Posterior vena cava (tissue), 2 donors: ENCODE results near the gene F8. TPM values are rescaled to one million over a fixed set of nuclear protein-coding genes. Genes with fewer than 3 reads are reported as not detected.

Experiments
- DNase-seq: peaks from one replicate; pipeline ENCODE4 v3.0.0-alpha.2; 2020; ENCODE audit warnings: low spot score
- intact Hi-C, 2 donors: fragments of 100-400 bp; cut with DNase I; formaldehyde crosslinking; loops; one replicate each; pipeline versions ENCODE4 v1.14.1 to v1.14.2; 2022 to 2023
- long read RNA-seq, 2 donors: library from polyadenylated mRNA; unstranded; transcript quantifications; one replicate each; pipeline ENCODE4 v2.0.0, GENCODE V29; 2020 to 2021
- total RNA-seq, 2 donors: library from RNA; stranded (reverse); fragmentation: NEBNext Ultra II Directional; extraction: Animal tissue kit (Norgen Biotek cat#: 25700); gene quantifications; one replicate each; pipeline ENCODE4 v1.2.1, GENCODE V29; 2021
- donor health status: DM: yes; HTN: yes; CAD: no.
- donor health status: DM: yes; HTN: yes; CAD: no.

F8 gene
- total RNA-seq, result 10 to 100 TPM; 28.1 to 31.0 TPM
- long read RNA-seq, donor 1, partial matches to known transcripts, result 9 of 19 reads
- long read RNA-seq, donor 1, other reads (novel, unspliced or antisense), result 7 of 19 reads
- long read RNA-seq, donor 2, partial matches to known transcripts, result 6 of 25 reads
- long read RNA-seq, donor 2, other reads (novel, unspliced or antisense), result 17 of 25 reads

- no peak for DNase-seq
- intact Hi-C loops, result no loop called here
Measured at GRCh38 chrX:155022585-155022984, at the start of gene F8. F8 (minus strand) TSS chrX:155022723; CDS start chrX:155022552, 171 bp downstream.

GRCh38 chrX:155071694-155072280, 49.3 kb upstream of the F8 start:
- no peak for DNase-seq
- intact Hi-C loops, result no loop called here

- intact Hi-C loops, result no loop called here
- DNase-seq, result peak; percentile 93
Measured at GRCh38 chrX:155070975-155071693, 48.6 kb upstream of the F8 start, which contains the start of the genes BRCC3, CMC4 and MTCP1. BRCC3 (plus strand) TSS chrX:155071508; CDS start chrX:155071528, 20 bp downstream. CMC4 (minus strand) TSS chrX:155071136; CDS start chrX:155064023, 7,113 bp downstream. MTCP1 (minus strand) TSS chrX:155071136; CDS start chrX:155066010, 5,126 bp downstream.

GRCh38 chrX:155070663-155070974, 48.1 kb upstream of the F8 start:
- peak; percentile 83 for DNase-seq
- intact Hi-C loops, result no loop called here

GRCh38 chrX:155070038-155070437, 47.5 kb upstream of the F8 start:
- intact Hi-C loops, result no loop called here
- DNase-seq, result no peak

DNA sequence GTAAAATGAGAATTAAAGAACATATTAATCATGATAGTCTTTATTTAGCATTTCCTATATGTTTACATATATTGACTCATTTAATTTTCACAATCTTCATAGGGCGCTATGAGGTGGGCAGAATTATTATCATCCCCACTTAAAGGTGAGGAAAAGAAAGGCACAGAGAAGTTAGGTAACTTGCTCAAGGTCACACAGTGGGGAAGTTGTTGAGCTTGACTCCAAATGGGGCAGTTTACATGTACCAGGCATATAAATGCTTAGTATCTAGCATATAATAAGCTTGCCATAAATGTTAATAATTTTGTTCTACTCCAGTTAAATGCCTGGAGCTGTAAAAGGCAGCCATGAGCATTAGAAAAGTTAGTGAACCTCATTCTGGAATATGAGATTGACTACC, 46.9 kb upstream of the F8 start:
- no peak for DNase-seq
- intact Hi-C loops, result loop anchor here in 1 of 2 donors (10.0 kb wide), 1 partner anchor 85 kb away; no protein-coding TSS in a partner anchor

GRCh38 chrX:155068165-155068564, 45.6 kb upstream of the F8 start:
- DNase-seq, result no peak
- intact Hi-C loops, result loop anchor here in 1 of 2 donors (10.0 kb wide), 1 partner anchor 83 kb away; no protein-coding TSS in a partner anchor

DNA sequence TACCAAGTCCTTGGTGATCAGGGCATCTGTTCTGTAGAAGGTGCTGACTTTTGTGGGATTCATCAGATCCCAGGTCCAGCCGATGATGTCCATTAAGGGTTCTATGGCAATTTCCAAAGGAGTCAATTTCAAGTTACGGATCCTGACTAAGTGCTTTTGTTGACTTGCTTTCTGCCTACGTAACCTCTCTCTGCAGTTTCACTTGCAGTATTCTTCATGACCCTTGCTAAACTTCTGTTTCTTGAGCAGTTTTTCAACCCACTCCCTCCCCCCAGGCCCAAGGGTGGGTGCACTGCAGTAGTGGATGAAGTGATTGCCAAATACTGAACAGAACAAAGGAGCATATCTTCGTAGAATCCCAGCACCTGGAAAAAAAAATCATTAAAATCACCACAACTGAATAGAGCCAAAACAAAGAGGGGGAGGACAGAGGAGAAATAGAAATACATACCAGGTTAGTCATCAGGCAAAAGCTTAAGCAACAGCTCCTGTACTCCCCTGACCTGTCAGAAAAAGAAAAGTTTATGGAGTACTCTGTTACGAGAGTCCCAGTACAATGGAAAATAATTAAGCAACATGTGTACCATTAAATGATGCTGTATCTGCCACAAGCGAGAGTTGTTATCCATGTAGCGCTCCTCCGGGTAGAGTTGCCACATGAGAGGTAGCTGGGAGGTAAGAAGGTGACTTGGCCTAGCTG, 42.7 kb upstream of the F8 start:
- intact Hi-C loops, result loop anchor here in 1 of 2 donors (10.0 kb wide), 1 partner anchor 80 kb away; no protein-coding TSS in a partner anchor
- no peak for DNase-seq

DNA sequence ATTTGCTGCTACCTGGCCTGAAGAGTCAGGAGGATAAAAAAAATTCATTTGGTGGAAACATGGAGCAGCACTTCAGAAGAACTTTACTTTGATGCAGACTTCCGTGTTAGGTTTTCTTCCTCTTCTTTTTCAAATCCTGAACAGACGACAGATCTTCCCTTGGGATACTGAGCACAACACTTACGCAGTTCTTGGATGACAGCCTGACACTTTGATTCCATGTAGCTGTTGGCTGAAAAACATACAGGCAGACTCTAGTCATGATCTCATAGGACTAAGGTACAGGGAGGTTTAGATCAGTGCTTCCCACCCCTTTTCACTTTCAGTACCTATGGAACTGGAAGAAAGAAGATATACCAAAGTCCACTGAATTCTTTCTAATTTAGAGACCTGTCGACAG, 39.2 kb upstream of the F8 start:
- intact Hi-C loops, result loop anchor here in 1 of 2 donors (10.0 kb wide), 1 partner anchor 77 kb away; no protein-coding TSS in a partner anchor

DNA sequence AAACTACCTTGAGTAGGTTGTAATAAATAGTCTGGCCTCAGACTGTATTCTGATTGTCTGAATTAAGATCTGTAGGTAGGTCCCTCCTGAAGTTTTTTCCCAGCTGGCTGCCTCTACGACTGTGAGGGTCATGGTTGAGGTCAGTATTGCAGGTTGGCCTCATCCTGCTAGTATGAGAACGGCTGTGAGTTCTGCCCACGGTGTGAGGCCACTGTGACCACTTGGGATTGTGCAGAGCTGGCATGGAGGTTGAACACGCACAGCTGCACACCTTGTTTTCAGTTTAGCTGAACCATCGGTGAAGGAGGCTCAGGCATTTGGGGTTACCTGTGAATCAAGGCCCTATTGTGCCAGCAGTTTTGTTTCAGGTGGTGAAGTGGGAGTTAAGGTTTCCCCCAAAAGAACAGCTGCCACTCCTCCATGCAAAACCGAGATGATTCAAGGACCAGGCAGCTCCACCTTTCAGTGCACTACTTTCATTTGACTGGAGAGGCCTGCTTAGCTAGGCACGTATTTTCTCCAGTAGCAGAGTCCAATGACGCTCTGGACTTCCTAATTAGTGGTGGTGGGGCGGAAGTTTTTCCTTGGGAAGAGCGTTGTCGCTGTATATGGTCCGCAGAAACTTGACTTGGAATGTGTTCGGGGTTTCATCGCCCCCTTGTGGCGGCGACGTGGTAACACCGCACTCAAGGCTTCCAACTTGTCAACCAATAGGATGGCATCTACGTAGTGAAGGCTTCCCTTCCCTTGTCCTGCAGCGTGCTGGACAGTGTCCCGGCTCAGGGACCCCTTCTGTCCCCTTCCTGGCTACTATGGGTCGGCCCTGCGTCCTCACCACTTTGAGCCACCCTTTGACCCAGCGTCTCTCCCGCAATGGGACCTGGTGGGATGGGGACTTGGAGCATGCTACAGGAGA, 34.6 kb upstream of the F8 start:
- DNase-seq, result peak; percentile 85
- intact Hi-C loops, result no loop called here

More for the DNA sequence above, 39.2 kb upstream of the F8 start:
- DNase-seq, result no peak

DNA sequence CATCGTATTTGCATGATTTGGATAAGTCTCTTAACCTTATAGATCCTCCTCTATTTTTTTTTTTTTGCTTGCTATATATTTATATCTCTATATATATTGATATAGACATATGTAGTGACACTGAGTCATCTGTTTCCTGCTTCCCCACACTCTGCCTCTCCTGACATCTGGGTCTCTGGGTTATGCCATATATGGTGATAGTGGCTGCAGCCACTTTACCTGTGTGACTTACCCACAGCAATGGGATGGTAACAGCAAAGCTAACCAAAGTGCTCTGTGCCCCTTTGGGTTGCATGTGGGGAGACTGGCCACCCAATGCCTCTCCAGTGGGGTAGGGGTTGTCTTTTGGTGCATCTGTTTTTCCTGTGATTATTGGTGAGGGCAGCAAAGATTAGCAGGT, 33.9 kb upstream of the F8 start:
- DNase-seq, result no peak
- intact Hi-C loops, result no loop called here

- no peak for DNase-seq
- intact Hi-C loops, result no loop called here
Measured at GRCh38 chrX:155055494-155055893, 33.0 kb upstream of the F8 start.

- intact Hi-C loops, result no loop called here
- no peak for DNase-seq
Measured at GRCh38 chrX:155054255-155054654, 31.7 kb upstream of the F8 start.

- intact Hi-C loops, result no loop called here
- DNase-seq, result no peak
Measured at GRCh38 chrX:155053656-155054055, 31.1 kb upstream of the F8 start.

- no peak for DNase-seq
- intact Hi-C loops, result no loop called here
Measured at GRCh38 chrX:155052738-155053498, 30.4 kb upstream of the F8 start.

GRCh38 chrX:155048977-155049619, 26.6 kb upstream of the F8 start:
- no peak for DNase-seq
- intact Hi-C loops, result no loop called here

GRCh38 chrX:155046811-155047528, 24.4 kb upstream of the F8 start:
- intact Hi-C loops, result no loop called here
- DNase-seq, result no peak
